Caco-2 (cell line): ENCODE data around the gene ARHGEF4. TPM values are rescaled to one million over a fixed set of nuclear protein-coding genes. Genes with fewer than 3 reads are reported as not detected.

Source experiments
- BruUV-seq: library from RNA; stranded (reverse); fragments of 400-500 nt; replicated peaks from 2 replicates; lab custom pipeline; 2021; lab: Mats Ljungman, UMichigan
- CTCF ChIA-PET: fragments of 300-600 bp; sonication (Branson Sonifier 250); formaldehyde crosslinking; loops from one replicate; lab custom pipeline; 2022; ENCODE audit warnings: antibody characterized with exemption; lab: Charles Lee
- POLR2A ChIA-PET: fragments of 300-600 bp; sonication (Branson Sonifier 250); formaldehyde crosslinking; loops from one replicate; lab custom pipeline; 2022; ENCODE audit warnings: antibody characterized with exemption; lab: Charles Lee
- DNase-seq, 2 experiments: peaks; one replicate each; pipeline versions ENCODE4 v3.0.0 to v3.0.0-alpha.2; 2020 to 2022
- H3K27me3 ChIP-seq: replicated peaks from 2 replicates; pipeline ENCODE4 v1.6.0; 2011; ENCODE audit warnings: low read length; ENCODE audit not compliant: control insufficient read depth, insufficient read depth
- H3K36me3 ChIP-seq: 2 replicates; pipeline ENCODE4 v1.5.1; 2011; ENCODE audit warnings: low read length; ENCODE audit not compliant: control insufficient read depth, insufficient read depth
- H3K4me1 ChIP-seq: fragments of 250-450 bp; sonication (Bioruptor Pico); 2 replicates; pipeline ENCODE4 v1.5.1; 2020; ENCODE audit warnings: mild to moderate bottlenecking
- H3K4me3 ChIP-seq: 2 replicates; pipeline ENCODE4 v1.5.1; 2011; ENCODE audit warnings: low read depth, mild to moderate bottlenecking, control low read depth, low read length
- H3K9me3 ChIP-seq: fragments of 250-450 bp; sonication (Bioruptor Pico); 2 replicates; pipeline ENCODE4 v1.5.1; 2020; ENCODE audit warnings: mild to moderate bottlenecking, moderate library complexity
- H3K27ac Mint-ChIP-seq: one replicate; pipeline ENCODE4 v1.8.0; 2022; ENCODE audit warnings: mixed read lengths; ENCODE audit not compliant: unreplicated experiment
- H3K27me3 Mint-ChIP-seq: one replicate; pipeline ENCODE4 v1.8.0; 2022; ENCODE audit warnings: mixed read lengths; ENCODE audit not compliant: insufficient read depth, unreplicated experiment
- H3K36me3 Mint-ChIP-seq: one replicate; pipeline ENCODE4 v1.8.0; 2022; ENCODE audit warnings: mild to moderate bottlenecking, mixed read lengths; ENCODE audit not compliant: insufficient read depth, unreplicated experiment
- H3K4me1 Mint-ChIP-seq: one replicate; pipeline ENCODE4 v1.8.0; 2022; ENCODE audit warnings: low read depth, mixed read lengths; ENCODE audit not compliant: unreplicated experiment
- H3K4me3 Mint-ChIP-seq: one replicate; pipeline ENCODE4 v1.8.0; 2022; ENCODE audit warnings: mild to moderate bottlenecking, moderate library complexity, mixed read lengths; ENCODE audit not compliant: unreplicated experiment
- H3K9me3 Mint-ChIP-seq: one replicate; pipeline ENCODE4 v1.8.0; 2022; ENCODE audit warnings: mixed read lengths; ENCODE audit not compliant: unreplicated experiment
- intact Hi-C: fragments of 100-400 bp; cut with micrococcal nuclease; formaldehyde crosslinking; loops from one replicate; pipeline ENCODE4 v1.10.0; 2022; ENCODE audit not compliant: unreplicated experiment
- total RNA-seq: library from RNA; stranded (reverse); gene quantifications from 2 replicates; pipeline ENCODE4 v1.2.3, GENCODE V29; 2022
- TF ChIP-seq, protein P1 (sequence below), 2 experiments: fragments of 200-600 bp in 1 of 2; IDR thresholded peaks; 1 replicate in 1 of 2; 2 replicates in 1 of 2; pipeline versions ENCODE4 v1.5.1 to v1.8.0; 2011 to 2022; ENCODE audit warnings: antibody characterized with exemption in 1 of 2, control low read depth in 1 of 2, inconsistent platforms in 1 of 2, low read depth in 1 of 2, low read length in 1 of 2, mild to moderate bottlenecking in 1 of 2, moderate library complexity in 1 of 2; ENCODE audit not compliant: insufficient read depth in 1 of 2, severe bottlenecking in 1 of 2, unreplicated experiment in 1 of 2

The ARHGEF4 gene
- total RNA-seq, 1 experiment from 2014 or later = 1.8 TPM

DNA sequence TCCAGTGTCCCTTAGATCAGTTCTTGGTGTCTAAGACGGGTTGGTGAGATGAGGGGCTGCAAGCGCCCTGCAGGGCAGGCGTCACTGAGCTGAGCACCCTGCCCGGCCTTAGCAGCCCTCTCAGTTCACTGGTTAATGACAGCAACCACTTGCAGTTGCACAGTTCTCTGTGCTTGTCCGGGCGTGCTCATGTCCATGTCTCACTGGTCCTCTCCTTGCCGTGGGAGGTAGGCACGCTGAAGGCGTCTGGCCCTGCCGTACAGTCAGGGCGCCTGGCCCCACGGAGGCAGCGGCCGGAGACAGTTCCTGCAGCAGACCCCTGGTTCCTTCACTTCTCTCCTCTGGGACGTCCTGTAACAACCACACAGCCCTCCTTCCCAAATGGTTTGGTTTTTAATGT lies 75.3 kb downstream of the ARHGEF4 start:
- H3K27me3 Mint-ChIP-seq = peaks cover 7% of the 10 kb centered on the region

DNA sequence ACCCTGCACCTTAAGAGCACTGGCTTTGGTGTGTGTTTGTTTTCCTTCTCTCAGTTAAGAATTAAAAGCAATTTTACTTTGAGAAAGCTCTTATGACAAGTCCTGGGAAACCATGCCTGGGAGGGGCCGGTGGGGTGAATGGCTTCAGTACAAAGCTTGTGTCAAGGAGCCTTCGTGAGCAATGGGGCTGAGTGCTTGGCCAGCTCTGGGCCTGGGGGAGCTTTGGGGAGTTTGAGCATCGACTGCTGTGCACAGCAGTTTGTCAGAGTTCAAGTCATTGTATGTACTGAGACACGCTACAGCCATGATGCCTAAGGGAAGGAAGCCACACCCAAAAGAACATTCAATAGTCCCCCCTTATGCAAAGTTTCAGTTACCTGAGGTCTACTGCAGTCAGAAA lies 75.8 kb downstream of the ARHGEF4 start:
- ChIA-PET POLR2A (no interaction called here), CTCF (no interaction called here)
- no peak overlapping the region for H3K27ac Mint-ChIP-seq
- peaks cover 7% of the 10 kb centered on the region for H3K27me3 Mint-ChIP-seq
- Histone ChIP-seq H3K9me3 (no peaks in the 10 kb centered on the region), H3K36me3 (no peaks in the 10 kb centered on the region), H3K4me1 (no peaks in the 10 kb centered on the region), H3K4me3 (no peak overlapping the region), H3K27me3 (no peaks in the 10 kb centered on the region; the same call in 1 of the 2 replicates)
- no peaks in the 10 kb centered on the region for H3K4me1 Mint-ChIP-seq
- intact Hi-C loops = no loop called here
- no peak overlapping the region for H3K4me3 Mint-ChIP-seq
- H3K9me3 Mint-ChIP-seq = no peaks in the 10 kb centered on the region
- no peaks in the 10 kb centered on the region for H3K36me3 Mint-ChIP-seq
- TF ChIP-seq, protein P1, sequence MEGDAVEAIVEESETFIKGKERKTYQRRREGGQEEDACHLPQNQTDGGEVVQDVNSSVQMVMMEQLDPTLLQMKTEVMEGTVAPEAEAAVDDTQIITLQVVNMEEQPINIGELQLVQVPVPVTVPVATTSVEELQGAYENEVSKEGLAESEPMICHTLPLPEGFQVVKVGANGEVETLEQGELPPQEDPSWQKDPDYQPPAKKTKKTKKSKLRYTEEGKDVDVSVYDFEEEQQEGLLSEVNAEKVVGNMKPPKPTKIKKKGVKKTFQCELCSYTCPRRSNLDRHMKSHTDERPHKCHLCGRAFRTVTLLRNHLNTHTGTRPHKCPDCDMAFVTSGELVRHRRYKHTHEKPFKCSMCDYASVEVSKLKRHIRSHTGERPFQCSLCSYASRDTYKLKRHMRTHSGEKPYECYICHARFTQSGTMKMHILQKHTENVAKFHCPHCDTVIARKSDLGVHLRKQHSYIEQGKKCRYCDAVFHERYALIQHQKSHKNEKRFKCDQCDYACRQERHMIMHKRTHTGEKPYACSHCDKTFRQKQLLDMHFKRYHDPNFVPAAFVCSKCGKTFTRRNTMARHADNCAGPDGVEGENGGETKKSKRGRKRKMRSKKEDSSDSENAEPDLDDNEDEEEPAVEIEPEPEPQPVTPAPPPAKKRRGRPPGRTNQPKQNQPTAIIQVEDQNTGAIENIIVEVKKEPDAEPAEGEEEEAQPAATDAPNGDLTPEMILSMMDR (IDR thresholded peaks at IDR 0.05; ENCODE audit: insufficient read depth in 1 of 2, low read depth in 1 of 2, low read length in 1 of 2, severe bottlenecking in 1 of 2, unreplicated experiment in 1 of 2) = no peak
- no peak for DNase-seq
- BruUV-seq = no TSS peak

More for the DNA sequence above, 75.3 kb downstream of the ARHGEF4 start:
- no peaks in the 10 kb centered on the region for H3K9me3 ChIP-seq
- no peaks in the 10 kb centered on the region for H3K4me1 Mint-ChIP-seq
- no peaks in the 10 kb centered on the region for H3K36me3 ChIP-seq
- H3K9me3 Mint-ChIP-seq = no peaks in the 10 kb centered on the region
- TF ChIP-seq, protein P1 (IDR thresholded peaks at IDR 0.05; ENCODE audit: insufficient read depth in 1 of 2, low read depth in 1 of 2, low read length in 1 of 2, severe bottlenecking in 1 of 2, unreplicated experiment in 1 of 2) = no peak
- H3K4me3 ChIP-seq = no peak overlapping the region
- ChIA-PET CTCF (no interaction called here), POLR2A (no interaction called here)
- intact Hi-C loops = no loop called here
- no TSS peak for BruUV-seq
- no peaks in the 10 kb centered on the region; the same call in 1 of the 2 replicates for H3K27me3 ChIP-seq
- H3K4me3 Mint-ChIP-seq = no peak overlapping the region
- H3K4me1 ChIP-seq = no peaks in the 10 kb centered on the region
- no peak for DNase-seq
- H3K36me3 Mint-ChIP-seq = no peaks in the 10 kb centered on the region
- no peak overlapping the region for H3K27ac Mint-ChIP-seq

DNA sequence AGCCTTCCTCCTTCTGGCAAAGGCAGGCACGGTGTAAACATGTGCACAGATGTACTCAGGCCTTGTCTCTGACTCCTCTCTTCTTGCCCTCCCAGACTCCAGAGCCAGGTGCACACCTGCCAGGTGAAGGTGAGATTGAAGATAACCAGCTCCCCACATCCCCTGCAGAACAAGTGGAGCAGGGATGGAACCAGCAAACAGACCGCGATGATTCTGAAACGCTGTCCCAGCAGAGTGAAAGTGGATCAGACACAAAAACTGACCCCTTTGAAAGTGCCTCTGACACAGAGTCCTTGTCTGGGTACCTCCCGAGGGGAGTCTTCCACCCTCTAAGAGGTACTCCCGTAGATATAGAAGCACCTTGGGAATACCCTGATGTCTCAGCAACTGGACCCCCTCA lies 77.2 kb downstream of the ARHGEF4 start:
- Histone ChIP-seq H3K4me1 (no peaks in the 10 kb centered on the region), H3K27me3 (no peaks in the 10 kb centered on the region; the same call in 1 of the 2 replicates), H3K4me3 (no peak overlapping the region), H3K9me3 (no peaks in the 10 kb centered on the region), H3K36me3 (no peaks in the 10 kb centered on the region)
- Mint-ChIP-seq H3K4me3 (no peak overlapping the region), H3K9me3 (no peaks in the 10 kb centered on the region), H3K27ac (no peak overlapping the region), H3K36me3 (no peaks in the 10 kb centered on the region), H3K27me3 (peaks cover 5% of the 10 kb centered on the region), H3K4me1 (no peaks in the 10 kb centered on the region)
- POLR2A ChIA-PET = no interaction called here
- DNase-seq = no peak
- intact Hi-C loops = no loop called here
- no TSS peak for BruUV-seq
- CTCF ChIA-PET = no interaction called here
- TF ChIP-seq, protein P1 (IDR thresholded peaks at IDR 0.05; ENCODE audit: insufficient read depth in 1 of 2, low read depth in 1 of 2, low read length in 1 of 2, severe bottlenecking in 1 of 2, unreplicated experiment in 1 of 2) = no peak
